Pancreas (tissue), 10 donors: ENCODE data around the gene CCSER2. TPM values are rescaled to one million over a fixed set of nuclear protein-coding genes. Genes with fewer than 3 reads are reported as not detected.

Source experiments
- ATAC-seq, 4 donors: fragments of 200-7000 bp; cut with Tn5 transposase; one replicate each; pipeline versions ENCODE4 v1.8.0 to v1.9.1; 2020; ENCODE audit warnings: mild to moderate bottlenecking in 4 of 4, moderate library complexity in 4 of 4
- DNase-seq, 6 donors: peaks; one replicate each; pipeline ENCODE4 v3.0.0-alpha.2; 2020
- FAIRE-seq: peaks from 2 replicates; lab custom pipeline; 2012; peaks lifted over from hg19 to GRCh38; lab: Jason Lieb, UNC
- H3K27ac ChIP-seq, 4 donors: fragments of 200-600 bp; sonication (generic); 1 replicate in 3 of 4; 2 replicates in 1 of 4; pipeline versions ENCODE4 v1.5.0 to v1.8.0; 2020
- H3K27me3 ChIP-seq, 4 donors: fragments of 200-600 bp; one replicate each; pipeline ENCODE4 v1.8.0; 2021
- H3K36me3 ChIP-seq, 3 donors: fragments of 200-600 bp; sonication (generic) in 1 of 3; one replicate each; pipeline versions ENCODE4 v1.5.0 to v1.8.0; 2020 to 2021
- H3K4me1 ChIP-seq, 3 donors: fragments of 200-600 bp; one replicate each; pipeline ENCODE4 v1.8.0; 2021
- H3K4me3 ChIP-seq, 4 donors: fragments of 200-600 bp; sonication (generic) in 2 of 4; one replicate each; pipeline versions ENCODE4 v1.5.0 to v1.8.0; 2020 to 2021
- H3K9me3 ChIP-seq, 4 donors: fragments of 200-600 bp; one replicate each; pipeline ENCODE4 v1.8.0; 2021
- CTCF ChIP-seq, 4 donors: fragments of 200-600 bp; sonication (generic) in 3 of 4; IDR thresholded peaks; one replicate each; pipeline versions ENCODE4 v1.5.0 to v1.8.0; 2021; ENCODE audit warnings: antibody characterized with exemption in 4 of 4
- WGBS, 2 donors: extraction: QIAGEN DNeasy Blood & Tissue Kit; methylation state at CpG; one replicate each; pipeline ENCODE4 v1.1.7; 2013; 5-methylcytosine and 5-hydroxymethylcytosine counted together
- intact Hi-C, 3 donors: fragments of 100-400 bp; cut with DNase I; formaldehyde crosslinking; loops; one replicate each; pipeline versions ENCODE4 v1.11.1 to v1.14.2; 2022
- polyA plus RNA-seq, 2 donors: library from polyadenylated mRNA; stranded (reverse); fragments of 200-250 nt; gene quantifications; one replicate each; pipeline ENCODE4 v1.2.3, GENCODE V29; 2013
- total RNA-seq, 6 donors: library from RNA; stranded (reverse); fragmentation: NEBNext Ultra II Directional in 4 of 6; extraction: Animal tissue kit (Norgen Biotek cat#: 25700) in 4 of 6; gene quantifications; one replicate each; pipeline versions ENCODE4 v1.2.1 to v1.2.4, GENCODE V29; 2021 to 2023
- donor health status: healthy with polysubstance abuse.
- donor health status: DM: no; HTN: no; CAD: no; lungs with moderate emphysema.
- donor health status: DM: no; HTN: no; CAD: no.
- donor health status: control.
- donor health status: control.
- donor health status: Bipolar disorder and iron deficiency.
- donor health status: DM: yes; HTN: yes; CAD: no.
- donor health status: DM: no; HTN: no; CAD: no.
- donor health status: DM: no; HTN: no; CAD: no.
- donor health status: DM: yes; HTN: yes; CAD: no.

CCSER2 gene
- total and polyA plus RNA-seq, 8 donors: 3.5 to 25.6 (median 21.8) TPM

DNA sequence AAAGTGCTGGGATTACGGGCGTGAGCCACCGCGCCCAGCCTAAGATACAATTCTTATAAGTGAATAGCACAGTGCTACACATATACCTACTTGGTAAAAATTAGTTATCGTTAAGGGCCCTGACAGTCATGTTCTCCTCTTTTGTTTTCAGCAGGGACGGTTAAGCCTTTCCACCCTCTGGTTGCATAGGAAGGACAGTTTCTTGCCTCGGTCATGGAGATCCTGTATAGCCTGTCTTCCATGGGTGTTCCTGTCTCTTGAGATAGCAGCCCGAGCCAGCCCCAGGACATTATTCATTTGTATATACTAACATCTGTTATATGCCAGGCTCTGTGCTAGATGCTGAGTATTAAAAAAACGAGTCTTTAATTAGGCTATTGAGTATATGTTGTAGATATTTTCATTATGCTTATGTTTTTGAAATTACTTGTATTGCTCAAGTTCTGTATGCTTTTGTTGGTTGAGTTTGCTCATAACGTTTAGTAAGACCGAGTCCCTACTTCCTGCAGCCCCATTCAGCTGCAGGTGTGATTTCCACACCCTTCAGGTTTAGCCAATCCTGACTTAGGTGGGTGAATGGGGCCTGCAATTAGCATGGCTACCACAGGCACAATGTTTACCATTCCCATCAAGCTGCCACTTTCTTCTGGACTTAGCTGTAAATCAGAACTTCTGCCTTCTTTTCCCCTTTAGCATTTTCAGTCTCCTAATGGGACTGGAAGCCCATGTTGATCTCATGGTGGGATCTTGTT, 24.8 kb downstream of the CCSER2 start:
- H3K27me3 ChIP-seq: no peaks in the 10 kb centered on the region
- ATAC-seq (no peak), FAIRE-seq (no peak), DNase-seq (no peak)
- no peak for TF ChIP-seq CTCF (IDR thresholded peaks at IDR 0.05)
- H3K4me3 ChIP-seq: no peak overlapping the region
- H3K9me3 ChIP-seq: no peaks in the 10 kb centered on the region
- intact Hi-C loops: no loop called here
- 84 to 87% methylated on average over 11 of the region's 11 CpGs for WGBS, 2 donors
- no peaks in the 10 kb centered on the region for H3K36me3 ChIP-seq
- no peak overlapping the region for H3K27ac ChIP-seq
- peaks cover 0 to 6% (median 0%) of the 10 kb centered on the region in 3 donors for H3K4me1 ChIP-seq

DNA sequence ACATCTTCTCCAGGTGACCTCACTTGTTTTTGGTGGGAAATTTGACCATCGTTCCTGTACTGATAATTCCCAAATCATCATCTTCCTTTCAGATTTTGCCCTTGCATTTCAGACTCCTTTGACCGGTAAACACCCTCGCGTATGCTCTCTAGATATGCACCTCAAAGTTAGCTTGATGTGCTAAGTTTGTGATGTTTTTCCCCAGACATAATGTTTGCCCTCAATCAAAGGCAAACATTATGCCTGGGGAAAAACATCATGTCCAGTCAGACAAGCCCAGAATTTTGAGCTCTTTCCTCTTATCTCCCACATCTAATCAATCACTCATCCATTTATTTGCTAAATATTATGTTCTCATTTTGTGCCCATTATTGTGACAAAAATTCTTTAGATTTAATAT, 26.2 kb downstream of the CCSER2 start:
- ATAC-seq (no peak), FAIRE-seq (no peak), DNase-seq (no peak)
- no peak for TF ChIP-seq CTCF (IDR thresholded peaks at IDR 0.05)
- Histone ChIP-seq H3K4me3 (no peak overlapping the region), H3K27me3 (no peaks in the 10 kb centered on the region), H3K36me3 (no peaks in the 10 kb centered on the region), H3K4me1 (peaks cover 0 to 6% (median 0%) of the 10 kb centered on the region in 3 donors), H3K9me3 (no peaks in the 10 kb centered on the region), H3K27ac (no peak overlapping the region)
- intact Hi-C loops: no loop called here
- 29 to 30% methylated on average over 4 of the region's 4 CpGs for WGBS, 2 donors

DNA sequence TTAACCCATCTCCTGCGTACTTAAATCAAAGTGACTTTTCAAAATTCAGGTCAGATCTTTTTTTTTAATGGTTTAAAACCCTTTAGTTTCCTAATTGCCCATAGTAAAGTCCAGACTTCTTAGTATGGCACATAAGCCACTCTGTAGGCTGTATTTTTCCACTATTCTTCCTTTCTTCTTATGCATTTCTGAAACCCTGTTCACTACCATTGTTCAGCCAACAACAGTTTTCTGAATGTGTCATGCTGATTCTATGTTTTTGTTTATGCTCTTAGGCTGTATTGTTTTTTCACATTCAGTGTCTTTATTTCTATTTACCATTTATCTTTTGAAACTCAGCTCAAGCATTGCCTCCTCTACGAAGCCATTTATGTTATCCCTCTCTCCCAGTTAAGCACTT, 26.7 kb downstream of the CCSER2 start:
- no peaks in the 10 kb centered on the region for H3K9me3 ChIP-seq
- no peak overlapping the region for H3K27ac ChIP-seq
- FAIRE-seq (no peak), DNase-seq (no peak), ATAC-seq (no peak)
- TF ChIP-seq CTCF (IDR thresholded peaks at IDR 0.05): no peak
- intact Hi-C loops: no loop called here
- H3K4me1 ChIP-seq: peaks cover 0 to 6% (median 0%) of the 10 kb centered on the region in 3 donors
- 88 to 97% methylated on average over 2 of the region's 2 CpGs for WGBS, 2 donors
- H3K4me3 ChIP-seq: no peak overlapping the region
- no peaks in the 10 kb centered on the region for H3K27me3 ChIP-seq
- no peaks in the 10 kb centered on the region for H3K36me3 ChIP-seq

- 90 to 94% methylated on average over 2 of the region's 2 CpGs for WGBS, 2 donors
- Histone ChIP-seq H3K9me3 (no peaks in the 10 kb centered on the region), H3K4me3 (no peak overlapping the region), H3K27me3 (no peaks in the 10 kb centered on the region), H3K4me1 (peaks cover 0 to 6% (median 0%) of the 10 kb centered on the region in 3 donors), H3K27ac (no peak overlapping the region), H3K36me3 (no peaks in the 10 kb centered on the region)
- DNase-seq (no peak), ATAC-seq (no peak), FAIRE-seq (no peak)
- intact Hi-C loops: no loop called here
- TF ChIP-seq CTCF (IDR thresholded peaks at IDR 0.05): no peak
Observed at GRCh38 chr10:84356928-84357327, 28.5 kb downstream of the CCSER2 start.

GRCh38 chr10:84358743-84359142, 30.4 kb downstream of the CCSER2 start:
- Histone ChIP-seq H3K4me1 (peaks cover 0 to 6% (median 0%) of the 10 kb centered on the region in 3 donors), H3K27ac (no peak overlapping the region), H3K36me3 (no peaks in the 10 kb centered on the region), H3K27me3 (no peaks in the 10 kb centered on the region), H3K9me3 (no peaks in the 10 kb centered on the region), H3K4me3 (no peak overlapping the region)
- 69 to 81% methylated on average over 1 of the region's 1 CpG for WGBS, 2 donors
- ATAC-seq (no peak), DNase-seq (no peak), FAIRE-seq (no peak)
- TF ChIP-seq CTCF (IDR thresholded peaks at IDR 0.05): no peak
- intact Hi-C loops: no loop called here
